Psoas muscle (tissue), 8 donors: Measurements from ENCODE around the gene C5. TPM values are rescaled to one million over a fixed set of nuclear protein-coding genes. Genes with fewer than 3 reads are reported as not detected.
A peak's percentile ranks its signal among the peaks of the same experiment; 100 is the strongest.

Source experiments
- ATAC-seq, 4 donors: fragments of 200-7000 bp; cut with Tn5 transposase; one replicate each; pipeline ENCODE4 v1.9.1; 2020; ENCODE audit warnings: moderate library complexity in 3 of 4, mild to moderate bottlenecking in 2 of 4
- DNase-seq, 2 donors: peaks; one replicate each; pipeline ENCODE4 v3.0.0-alpha.2; 2020
- H3K27ac ChIP-seq: fragments of 200-600 bp; one replicate; pipeline ENCODE4 v1.8.0; 2022
- H3K27me3 ChIP-seq, 3 donors: fragments of 200-600 bp in 1 of 3; one replicate each; pipeline versions ENCODE4 v1.6.1 to v1.8.0; 2013 to 2022; ENCODE audit warnings: low read length in 2 of 3, mild to moderate bottlenecking in 2 of 3, moderate library complexity in 1 of 3; ENCODE audit not compliant: insufficient read depth in 3 of 3
- H3K36me3 ChIP-seq, 2 donors: fragments of 200-600 bp in 1 of 2; one replicate each; pipeline versions ENCODE4 v1.6.1 to v1.8.0; 2013 to 2022; ENCODE audit warnings: low read depth in 1 of 2, mild to moderate bottlenecking in 1 of 2, moderate library complexity in 1 of 2; ENCODE audit not compliant: insufficient read depth in 1 of 2
- H3K4me1 ChIP-seq: fragments of 200-600 bp; one replicate; pipeline ENCODE4 v1.8.0; 2022
- H3K4me3 ChIP-seq: fragments of 200-600 bp; one replicate; pipeline ENCODE4 v1.8.0; 2022; ENCODE audit warnings: mild to moderate bottlenecking
- H3K9me3 ChIP-seq: fragments of 200-600 bp; one replicate; pipeline ENCODE4 v1.8.0; 2022
- WGBS, 3 donors: extraction: QIAGEN DNeasy Blood & Tissue Kit; methylation state at CpG; one replicate each; pipeline versions ENCODE4 v1.1.6 to v1.1.7; 2013; 5-methylcytosine and 5-hydroxymethylcytosine counted together
- intact Hi-C, 2 donors: fragments of 100-400 bp; cut with DNase I; formaldehyde crosslinking; loops; one replicate each; pipeline versions ENCODE4 v1.11.0 to v1.14.2; 2022
- polyA plus RNA-seq, 3 donors: library from polyadenylated mRNA; stranded (reverse); fragments of 200-250 nt; gene quantifications; one replicate each; pipeline ENCODE4 v1.2.3, GENCODE V29; 2013
- total RNA-seq, 4 donors: library from RNA; stranded (reverse); fragmentation: NEBNext Ultra II Directional in 2 of 4; extraction: Animal tissue kit (Norgen Biotek cat#: 25700) in 2 of 4; gene quantifications; one replicate each; pipeline versions ENCODE4 v1.2.1 to v1.2.4, GENCODE V29; 2021 to 2023
- TF ChIP-seq, protein P1 (sequence below): fragments of 200-600 bp; IDR thresholded peaks from one replicate; pipeline ENCODE4 v1.8.0; 2022; ENCODE audit warnings: antibody characterized with exemption
- donor health status: healthy with polysubstance abuse.
- donor health status: DM: no; HTN: no; CAD: no; lungs with moderate emphysema.
- donor health status: Bipolar disorder and iron deficiency.
- donor health status: healthy.
- donor health status: DM: yes; HTN: yes; CAD: no.
- donor health status: DM: no; HTN: no; CAD: no.
- donor health status: DM: no; HTN: no; CAD: no.
- donor health status: DM: yes; HTN: yes; CAD: no.

Gene C5
- total and polyA plus RNA-seq, 7 donors: 0.13 to 1.1 (median 0.39) TPM

DNA sequence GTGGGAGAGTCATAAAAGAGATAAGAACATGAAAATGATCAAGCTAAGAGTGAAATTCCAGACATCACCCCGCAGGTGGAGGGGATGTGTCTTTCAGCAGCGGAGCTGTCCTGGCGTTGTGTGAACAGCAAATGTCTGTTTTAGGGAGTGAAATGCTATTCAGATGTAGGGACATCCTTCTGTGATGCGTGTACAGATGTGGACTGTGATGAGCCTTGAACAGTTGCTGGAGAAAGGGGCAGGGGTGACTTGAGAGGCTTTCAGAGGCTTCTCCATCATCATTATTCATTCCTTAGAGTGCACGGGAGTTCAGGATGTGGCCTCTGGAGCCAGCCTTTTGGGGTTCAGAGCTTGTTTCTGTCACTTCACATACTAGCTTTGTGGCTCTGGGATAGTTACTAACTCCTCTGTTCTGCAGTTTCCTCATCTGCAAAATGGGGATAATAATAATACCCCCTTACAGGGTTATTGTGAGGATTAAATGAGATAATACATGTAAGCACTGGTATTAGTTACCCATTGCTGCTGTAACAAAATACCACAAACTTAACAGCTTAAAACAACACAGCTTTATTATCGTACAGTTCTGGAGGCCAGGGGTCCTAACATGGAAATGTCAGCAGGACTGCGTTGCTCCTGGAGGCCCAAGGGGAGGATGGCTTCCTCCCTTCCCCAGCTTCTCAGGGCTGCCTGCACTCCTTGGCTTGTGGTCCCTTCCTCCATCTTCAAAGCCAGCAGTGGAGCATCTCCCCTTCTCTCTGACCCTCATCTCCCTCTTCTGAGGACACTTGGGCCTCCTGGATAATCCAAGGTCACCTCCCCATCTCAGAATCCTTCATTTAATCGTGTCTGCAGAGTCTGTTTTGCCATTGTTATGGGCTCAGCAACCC is 132.8 kb downstream of the C5 start:
- intact Hi-C loops: no loop called here
- WGBS, 3 donors: 86 to 93% (median 89%) methylated on average over 8 of the region's 8 CpGs
- Histone ChIP-seq H3K9me3 (no peaks in the 10 kb centered on the region), H3K4me3 (no peak overlapping the region), H3K4me1 (peaks cover 2% of the 10 kb centered on the region), H3K27ac (no peak overlapping the region), H3K27me3 (no peaks in the 10 kb centered on the region), H3K36me3 (no peaks in the 10 kb centered on the region)
- DNase-seq (no peak), ATAC-seq (no peak)
- TF ChIP-seq, protein P1, sequence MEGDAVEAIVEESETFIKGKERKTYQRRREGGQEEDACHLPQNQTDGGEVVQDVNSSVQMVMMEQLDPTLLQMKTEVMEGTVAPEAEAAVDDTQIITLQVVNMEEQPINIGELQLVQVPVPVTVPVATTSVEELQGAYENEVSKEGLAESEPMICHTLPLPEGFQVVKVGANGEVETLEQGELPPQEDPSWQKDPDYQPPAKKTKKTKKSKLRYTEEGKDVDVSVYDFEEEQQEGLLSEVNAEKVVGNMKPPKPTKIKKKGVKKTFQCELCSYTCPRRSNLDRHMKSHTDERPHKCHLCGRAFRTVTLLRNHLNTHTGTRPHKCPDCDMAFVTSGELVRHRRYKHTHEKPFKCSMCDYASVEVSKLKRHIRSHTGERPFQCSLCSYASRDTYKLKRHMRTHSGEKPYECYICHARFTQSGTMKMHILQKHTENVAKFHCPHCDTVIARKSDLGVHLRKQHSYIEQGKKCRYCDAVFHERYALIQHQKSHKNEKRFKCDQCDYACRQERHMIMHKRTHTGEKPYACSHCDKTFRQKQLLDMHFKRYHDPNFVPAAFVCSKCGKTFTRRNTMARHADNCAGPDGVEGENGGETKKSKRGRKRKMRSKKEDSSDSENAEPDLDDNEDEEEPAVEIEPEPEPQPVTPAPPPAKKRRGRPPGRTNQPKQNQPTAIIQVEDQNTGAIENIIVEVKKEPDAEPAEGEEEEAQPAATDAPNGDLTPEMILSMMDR: no peak

- Histone ChIP-seq H3K36me3 (peaks cover 0 to under 1% of the 10 kb centered on the region in 2 donors), H3K27me3 (no peaks in the 10 kb centered on the region), H3K4me3 (no peak overlapping the region), H3K9me3 (no peaks in the 10 kb centered on the region), H3K4me1 (peaks cover 2% of the 10 kb centered on the region), H3K27ac (no peak overlapping the region)
- intact Hi-C loops: no loop called here
- ATAC-seq (peak in 3 of 4 donors; percentile 70 to 78 (median 71)), DNase-seq (peak; percentile 76 to 86)
- TF ChIP-seq, protein P1: no peak
- 15 to 31% (median 24%) methylated on average over 3 of the region's 3 CpGs for WGBS, 3 donors
These were observed 133.5 kb downstream of the C5 start for GRCh38 chr9:120916588-120916987.

- Histone ChIP-seq H3K27ac (no peak overlapping the region), H3K36me3 (peaks cover 0 to 7% of the 10 kb centered on the region in 2 donors), H3K27me3 (no peaks in the 10 kb centered on the region), H3K9me3 (no peaks in the 10 kb centered on the region), H3K4me3 (no peak overlapping the region), H3K4me1 (peaks cover 2% of the 10 kb centered on the region)
- TF ChIP-seq, protein P1: no peak
- ATAC-seq (no peak), DNase-seq (no peak)
- WGBS, 3 donors: 67 to 75% (median 70%) methylated on average over 5 of the region's 5 CpGs
- intact Hi-C loops: no loop called here
These were observed 134.1 kb downstream of the C5 start for GRCh38 chr9:120915854-120916470.

GRCh38 chr9:120914953-120915352 is 135.1 kb downstream of the C5 start:
- Histone ChIP-seq H3K27ac (no peak overlapping the region), H3K36me3 (peaks cover 0 to 8% of the 10 kb centered on the region in 2 donors), H3K27me3 (no peaks in the 10 kb centered on the region), H3K9me3 (no peaks in the 10 kb centered on the region), H3K4me1 (no peaks in the 10 kb centered on the region), H3K4me3 (no peak overlapping the region)
- intact Hi-C loops: no loop called here
- WGBS, 3 donors: 94 to 96% (median 95%) methylated on average over 6 of the region's 6 CpGs
- DNase-seq (no peak), ATAC-seq (no peak)
- TF ChIP-seq, protein P1: no peak
